B cell (primary cell): Measurements from ENCODE around the gene DVL1.

ENCODE experiments used
- EZH2 ChIP-seq: IDR thresholded peaks from 2 replicates; pipeline ENCODE4 v1.6.1; 2012; ENCODE audit warnings: borderline replicate concordance, low read depth, mild to moderate bottlenecking, moderate library complexity, low read length; ENCODE audit not compliant: insufficient read depth, poor library complexity, severe bottlenecking
- TF ChIP-seq, protein P1 (sequence below): fragments of 200-600 bp; IDR thresholded peaks from one replicate; pipeline ENCODE4 v1.8.0; 2022; ENCODE audit warnings: antibody characterized with exemption, mild to moderate bottlenecking

DNA sequence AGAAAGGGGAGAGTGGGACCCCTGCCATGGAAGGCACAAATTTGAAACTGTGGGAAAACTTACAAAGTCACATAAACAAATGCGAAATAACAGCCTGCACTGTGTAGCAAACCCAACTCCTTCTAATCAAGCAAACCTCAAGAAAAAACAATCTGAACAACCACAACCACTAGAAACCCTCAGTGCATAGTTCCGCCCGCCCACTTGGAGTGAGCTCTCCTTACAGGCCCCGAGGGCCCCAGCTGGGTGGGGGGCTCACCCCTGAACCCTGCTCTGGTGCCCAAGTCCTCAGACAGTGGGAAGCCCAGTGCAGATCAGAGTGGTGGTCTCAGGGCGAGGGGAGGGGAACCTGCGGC lies 10.1 kb upstream of the DVL1 start:
- TF ChIP-seq, protein P1, sequence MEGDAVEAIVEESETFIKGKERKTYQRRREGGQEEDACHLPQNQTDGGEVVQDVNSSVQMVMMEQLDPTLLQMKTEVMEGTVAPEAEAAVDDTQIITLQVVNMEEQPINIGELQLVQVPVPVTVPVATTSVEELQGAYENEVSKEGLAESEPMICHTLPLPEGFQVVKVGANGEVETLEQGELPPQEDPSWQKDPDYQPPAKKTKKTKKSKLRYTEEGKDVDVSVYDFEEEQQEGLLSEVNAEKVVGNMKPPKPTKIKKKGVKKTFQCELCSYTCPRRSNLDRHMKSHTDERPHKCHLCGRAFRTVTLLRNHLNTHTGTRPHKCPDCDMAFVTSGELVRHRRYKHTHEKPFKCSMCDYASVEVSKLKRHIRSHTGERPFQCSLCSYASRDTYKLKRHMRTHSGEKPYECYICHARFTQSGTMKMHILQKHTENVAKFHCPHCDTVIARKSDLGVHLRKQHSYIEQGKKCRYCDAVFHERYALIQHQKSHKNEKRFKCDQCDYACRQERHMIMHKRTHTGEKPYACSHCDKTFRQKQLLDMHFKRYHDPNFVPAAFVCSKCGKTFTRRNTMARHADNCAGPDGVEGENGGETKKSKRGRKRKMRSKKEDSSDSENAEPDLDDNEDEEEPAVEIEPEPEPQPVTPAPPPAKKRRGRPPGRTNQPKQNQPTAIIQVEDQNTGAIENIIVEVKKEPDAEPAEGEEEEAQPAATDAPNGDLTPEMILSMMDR: no peak
- no peak for TF ChIP-seq EZH2
